ENCODE data around the gene RRP1B. TPM values are rescaled to one million over a fixed set of nuclear protein-coding genes. Genes with fewer than 3 reads are reported as not detected.

RRP1B gene
- total and polyA plus RNA-seq, 2 donors: 18.4 to 20.1 TPM

GRCh38 chr21:43690346-43690745 is 31.0 kb downstream of the RRP1B start:
- Histone ChIP-seq H3K36me3 (ENCODE audit: control insufficient read depth in 2 of 2, insufficient read depth in 2 of 2, low read length in 1 of 2) (peaks cover 90 to 95% of the 10 kb centered on the region in 2 donors), H3K27ac (ENCODE audit: low read depth in 1 of 2, low read length in 1 of 2) (no peak overlapping the region), H3K4me3 (ENCODE audit: low read length in 2 of 2) (no peak overlapping the region), H3K27me3 (ENCODE audit: control insufficient read depth in 2 of 2, insufficient read depth in 1 of 2, low read length in 1 of 2) (no peaks in the 10 kb centered on the region), H3K9me3 (ENCODE audit: control insufficient read depth in 2 of 2, insufficient read depth in 1 of 2, low read length in 1 of 2) (peaks cover 0 to 4% of the 10 kb centered on the region in 2 donors), H3K4me1 (ENCODE audit: control insufficient read depth in 2 of 2, insufficient read depth in 2 of 2, low read length in 2 of 2) (no peaks in the 10 kb centered on the region)
- WGBS: 98% methylated on average over 7 of the region's 7 CpGs
- no peak for DNase-seq (ENCODE audit: low read depth in 6 of 9, low spot score in 9 of 9)

- H3K4me3 ChIP-seq (ENCODE audit: low read length in 2 of 2): no peak overlapping the region
- H3K27ac ChIP-seq (ENCODE audit: low read depth in 1 of 2, low read length in 1 of 2): no peak overlapping the region
- peaks cover 86 to 96% of the 10 kb centered on the region in 2 donors for H3K36me3 ChIP-seq (ENCODE audit: control insufficient read depth in 2 of 2, insufficient read depth in 2 of 2, low read length in 1 of 2)
- no peak for DNase-seq (ENCODE audit: low read depth in 6 of 9, low spot score in 9 of 9)
- 96% methylated on average over 25 of the region's 25 CpGs for WGBS
- H3K27me3 ChIP-seq (ENCODE audit: control insufficient read depth in 2 of 2, insufficient read depth in 1 of 2, low read length in 1 of 2): no peaks in the 10 kb centered on the region
- H3K4me1 ChIP-seq (ENCODE audit: control insufficient read depth in 2 of 2, insufficient read depth in 2 of 2, low read length in 2 of 2): no peaks in the 10 kb centered on the region
- peaks cover 0 to 7% of the 10 kb centered on the region in 2 donors for H3K9me3 ChIP-seq (ENCODE audit: control insufficient read depth in 2 of 2, insufficient read depth in 1 of 2, low read length in 1 of 2)
These were observed 31.9 kb downstream of the RRP1B start for GRCh38 chr21:43691086-43691795.

GRCh38 chr21:43691801-43692200 is 32.4 kb downstream of the RRP1B start:
- Histone ChIP-seq H3K36me3 (ENCODE audit: control insufficient read depth in 2 of 2, insufficient read depth in 2 of 2, low read length in 1 of 2) (peaks cover 85 to 95% of the 10 kb centered on the region in 2 donors), H3K4me1 (ENCODE audit: control insufficient read depth in 2 of 2, insufficient read depth in 2 of 2, low read length in 2 of 2) (peaks cover 0 to 2% of the 10 kb centered on the region in 2 donors), H3K4me3 (ENCODE audit: low read length in 2 of 2) (no peak overlapping the region), H3K27me3 (ENCODE audit: control insufficient read depth in 2 of 2, insufficient read depth in 1 of 2, low read length in 1 of 2) (no peaks in the 10 kb centered on the region), H3K9me3 (ENCODE audit: control insufficient read depth in 2 of 2, insufficient read depth in 1 of 2, low read length in 1 of 2) (peaks cover 0 to 12% of the 10 kb centered on the region in 2 donors), H3K27ac (ENCODE audit: low read depth in 1 of 2, low read length in 1 of 2) (no peak overlapping the region)
- no peak for DNase-seq (ENCODE audit: low read depth in 6 of 9, low spot score in 9 of 9)
- 97% methylated on average over 10 of the region's 10 CpGs for WGBS

- no peak for DNase-seq (ENCODE audit: low read depth in 6 of 9, low spot score in 9 of 9)
- Histone ChIP-seq H3K4me3 (ENCODE audit: low read length in 2 of 2) (no peak overlapping the region), H3K9me3 (ENCODE audit: control insufficient read depth in 2 of 2, insufficient read depth in 1 of 2, low read length in 1 of 2) (peaks cover 0 to 16% of the 10 kb centered on the region in 2 donors), H3K36me3 (ENCODE audit: control insufficient read depth in 2 of 2, insufficient read depth in 2 of 2, low read length in 1 of 2) (peaks cover 74 to 84% of the 10 kb centered on the region in 2 donors), H3K27me3 (ENCODE audit: control insufficient read depth in 2 of 2, insufficient read depth in 1 of 2, low read length in 1 of 2) (no peaks in the 10 kb centered on the region), H3K4me1 (ENCODE audit: control insufficient read depth in 2 of 2, insufficient read depth in 2 of 2, low read length in 2 of 2) (peaks cover 0 to 11% of the 10 kb centered on the region in 2 donors), H3K27ac (ENCODE audit: low read depth in 1 of 2, low read length in 1 of 2) (no peak overlapping the region)
- 98% methylated on average over 8 of the region's 8 CpGs for WGBS
These were observed 33.6 kb downstream of the RRP1B start for GRCh38 chr21:43692949-43693348.

- Histone ChIP-seq H3K27ac (ENCODE audit: low read depth in 1 of 2, low read length in 1 of 2) (no peak overlapping the region), H3K36me3 (ENCODE audit: control insufficient read depth in 2 of 2, insufficient read depth in 2 of 2, low read length in 1 of 2) (peaks cover 64 to 74% of the 10 kb centered on the region in 2 donors), H3K9me3 (ENCODE audit: control insufficient read depth in 2 of 2, insufficient read depth in 1 of 2, low read length in 1 of 2) (peaks cover 0 to 22% of the 10 kb centered on the region in 2 donors), H3K4me1 (ENCODE audit: control insufficient read depth in 2 of 2, insufficient read depth in 2 of 2, low read length in 2 of 2) (peaks cover 0 to 15% of the 10 kb centered on the region in 2 donors), H3K4me3 (ENCODE audit: low read length in 2 of 2) (no peak overlapping the region), H3K27me3 (ENCODE audit: control insufficient read depth in 2 of 2, insufficient read depth in 1 of 2, low read length in 1 of 2) (no peaks in the 10 kb centered on the region)
- no peak for DNase-seq (ENCODE audit: low read depth in 6 of 9, low spot score in 9 of 9)
- 98% methylated on average over 23 of the region's 23 CpGs for WGBS
These were observed 34.6 kb downstream of the RRP1B start for GRCh38 chr21:43693981-43694380.

- DNase-seq (ENCODE audit: low read depth in 6 of 9, low spot score in 9 of 9): no peak
- Histone ChIP-seq H3K27me3 (ENCODE audit: control insufficient read depth in 2 of 2, insufficient read depth in 1 of 2, low read length in 1 of 2) (no peaks in the 10 kb centered on the region), H3K9me3 (ENCODE audit: control insufficient read depth in 2 of 2, insufficient read depth in 1 of 2, low read length in 1 of 2) (peaks cover 0 to 23% of the 10 kb centered on the region in 2 donors), H3K4me1 (ENCODE audit: control insufficient read depth in 2 of 2, insufficient read depth in 2 of 2, low read length in 2 of 2) (peaks cover 0 to 15% of the 10 kb centered on the region in 2 donors), H3K4me3 (ENCODE audit: low read length in 2 of 2) (no peak overlapping the region), H3K36me3 (ENCODE audit: control insufficient read depth in 2 of 2, insufficient read depth in 2 of 2, low read length in 1 of 2) (peaks cover 58 to 68% of the 10 kb centered on the region in 2 donors), H3K27ac (ENCODE audit: low read depth in 1 of 2, low read length in 1 of 2) (no peak overlapping the region)
- WGBS: 96% methylated on average over 27 of the region's 27 CpGs
These were observed 35.2 kb downstream of the RRP1B start for GRCh38 chr21:43694437-43695079.

- Histone ChIP-seq H3K36me3 (ENCODE audit: control insufficient read depth in 2 of 2, insufficient read depth in 2 of 2, low read length in 1 of 2) (peaks cover 41 to 51% of the 10 kb centered on the region in 2 donors), H3K27ac (ENCODE audit: low read depth in 1 of 2, low read length in 1 of 2) (no peak overlapping the region), H3K27me3 (ENCODE audit: control insufficient read depth in 2 of 2, insufficient read depth in 1 of 2, low read length in 1 of 2) (no peaks in the 10 kb centered on the region), H3K9me3 (ENCODE audit: control insufficient read depth in 2 of 2, insufficient read depth in 1 of 2, low read length in 1 of 2) (peaks cover 0 to 20% of the 10 kb centered on the region in 2 donors), H3K4me1 (ENCODE audit: control insufficient read depth in 2 of 2, insufficient read depth in 2 of 2, low read length in 2 of 2) (peaks cover 0 to 19% of the 10 kb centered on the region in 2 donors), H3K4me3 (ENCODE audit: low read length in 2 of 2) (no peak overlapping the region)
- no peak for DNase-seq (ENCODE audit: low read depth in 6 of 9, low spot score in 9 of 9)
- WGBS: 94% methylated on average over 17 of the region's 17 CpGs
These were observed 36.9 kb downstream of the RRP1B start for GRCh38 chr21:43696214-43696613.

- peaks cover 0 to 11% of the 10 kb centered on the region in 2 donors for H3K27me3 ChIP-seq (ENCODE audit: control insufficient read depth in 2 of 2, insufficient read depth in 1 of 2, low read length in 1 of 2)
- no peak overlapping the region for H3K27ac ChIP-seq (ENCODE audit: low read depth in 1 of 2, low read length in 1 of 2)
- H3K9me3 ChIP-seq (ENCODE audit: control insufficient read depth in 2 of 2, insufficient read depth in 1 of 2, low read length in 1 of 2): peaks cover 0 to 19% of the 10 kb centered on the region in 2 donors
- DNase-seq (ENCODE audit: low read depth in 6 of 9, low spot score in 9 of 9): peak in 7 of 9 donors; percentile 27 to 84 (median 61)
- H3K36me3 ChIP-seq (ENCODE audit: control insufficient read depth in 2 of 2, insufficient read depth in 2 of 2, low read length in 1 of 2): peaks cover 25 to 35% of the 10 kb centered on the region in 2 donors
- WGBS: 91% methylated on average over 11 of the region's 11 CpGs
- no peak overlapping the region for H3K4me3 ChIP-seq (ENCODE audit: low read length in 2 of 2)
- peaks cover 0 to 31% of the 10 kb centered on the region in 2 donors for H3K4me1 ChIP-seq (ENCODE audit: control insufficient read depth in 2 of 2, insufficient read depth in 2 of 2, low read length in 2 of 2)
These were observed 38.6 kb downstream of the RRP1B start for GRCh38 chr21:43697758-43698643.

Measured in thymus (tissue), 11 donors.